Thoracic aorta (tissue), 2 donors: ENCODE data around the gene NTNG1. TPM values are rescaled to one million over a fixed set of nuclear protein-coding genes. Genes with fewer than 3 reads are reported as not detected.

ENCODE experiments used
- ATAC-seq: fragments of 150-250 bp; one replicate; pipeline ENCODE4 v1.8.0; 2017; ENCODE audit warnings: low read depth; ENCODE audit not compliant: insufficient number of reproducible peaks, low FRiP score
- DNase-seq: peaks from one replicate; pipeline ENCODE4 v3.0.0-alpha.2; 2020; ENCODE audit warnings: low spot score
- H3K27ac ChIP-seq, 2 donors: fragments of 200-600 bp; sonication (generic); 1 replicate in 1 of 2; 2 replicates in 1 of 2; pipeline ENCODE4 v1.5.1; 2016; ENCODE audit warnings: mild to moderate bottlenecking in 2 of 2, moderate library complexity in 2 of 2
- H3K27me3 ChIP-seq: fragments of 200-600 bp; sonication (generic); replicated peaks from 2 replicates; pipeline ENCODE4 v1.6.0; 2016; ENCODE audit warnings: mild to moderate bottlenecking; ENCODE audit not compliant: insufficient read depth
- H3K36me3 ChIP-seq: fragments of 200-600 bp; sonication (generic); one replicate; pipeline ENCODE4 v1.5.1; 2016
- H3K4me1 ChIP-seq, 2 donors: fragments of 200-600 bp; sonication (generic); 1 replicate in 1 of 2; 2 replicates in 1 of 2; pipeline versions ENCODE4 v1.5.1 to v1.6.0; 2016; ENCODE audit warnings: low read depth in 2 of 2, mild to moderate bottlenecking in 1 of 2; ENCODE audit not compliant: control insufficient read depth in 1 of 2
- H3K4me3 ChIP-seq: fragments of 200-600 bp; sonication (generic); 2 replicates; pipeline ENCODE4 v1.5.1; 2016; ENCODE audit warnings: mild to moderate bottlenecking
- H3K9me3 ChIP-seq: fragments of 200-600 bp; sonication (generic); 2 replicates; pipeline ENCODE4 v1.5.1; 2016
- total RNA-seq, 2 donors: library from RNA; depleted of rRNA; stranded (reverse); fragments of >200 nt; gene quantifications; one replicate each; pipeline versions ENCODE4 v1.1.0 to v1.2.3, GENCODE V29; 2016
- TF ChIP-seq, protein P1 (sequence below): fragments of 200-600 bp; sonication (generic); IDR thresholded peaks from one replicate; pipeline ENCODE4 v1.5.1; 2019; ENCODE audit warnings: antibody characterized with exemption

Gene NTNG1
- total RNA-seq, 2 donors from 2014 or later = 0.99 to 1.4 TPM

DNA sequence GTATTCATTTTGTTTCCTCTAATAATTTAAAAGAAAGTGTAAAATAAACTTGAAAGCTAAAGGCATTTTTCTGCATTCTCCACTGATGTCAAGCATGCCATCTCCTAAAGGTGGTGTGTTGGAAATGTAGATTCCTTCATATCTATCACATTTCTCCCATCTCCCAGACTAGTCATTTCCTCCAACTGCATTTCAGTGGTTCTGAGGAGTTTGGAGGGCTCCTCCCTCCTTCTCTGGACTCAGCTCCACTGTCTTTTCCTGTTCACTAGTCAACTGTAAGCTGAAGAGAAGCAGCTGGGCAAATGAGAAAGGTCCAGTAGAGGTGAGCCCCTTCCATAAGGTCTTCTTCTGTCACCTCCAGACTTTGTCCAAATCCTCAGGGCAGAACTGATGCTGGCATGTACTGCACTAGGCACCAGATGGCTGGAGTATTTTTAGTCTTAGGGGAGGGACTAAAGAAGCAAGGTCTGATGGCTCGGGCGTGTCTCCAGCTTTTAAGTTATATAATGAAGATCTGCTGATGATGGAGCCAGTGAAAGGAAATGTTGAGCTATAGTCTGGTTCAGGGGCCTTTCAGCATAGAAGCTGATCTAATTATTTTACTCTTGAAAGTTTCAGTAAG, 186.1 kb downstream of the NTNG1 start:
- Histone ChIP-seq H3K4me1 (no peaks in the 10 kb centered on the region), H3K4me3 (no peak overlapping the region), H3K9me3 (no peaks in the 10 kb centered on the region), H3K36me3 (no peaks in the 10 kb centered on the region), H3K27ac (no peak overlapping the region), H3K27me3 (no peaks in the 10 kb centered on the region)
- DNase-seq (no peak), ATAC-seq (no peak)
- TF ChIP-seq, protein P1, sequence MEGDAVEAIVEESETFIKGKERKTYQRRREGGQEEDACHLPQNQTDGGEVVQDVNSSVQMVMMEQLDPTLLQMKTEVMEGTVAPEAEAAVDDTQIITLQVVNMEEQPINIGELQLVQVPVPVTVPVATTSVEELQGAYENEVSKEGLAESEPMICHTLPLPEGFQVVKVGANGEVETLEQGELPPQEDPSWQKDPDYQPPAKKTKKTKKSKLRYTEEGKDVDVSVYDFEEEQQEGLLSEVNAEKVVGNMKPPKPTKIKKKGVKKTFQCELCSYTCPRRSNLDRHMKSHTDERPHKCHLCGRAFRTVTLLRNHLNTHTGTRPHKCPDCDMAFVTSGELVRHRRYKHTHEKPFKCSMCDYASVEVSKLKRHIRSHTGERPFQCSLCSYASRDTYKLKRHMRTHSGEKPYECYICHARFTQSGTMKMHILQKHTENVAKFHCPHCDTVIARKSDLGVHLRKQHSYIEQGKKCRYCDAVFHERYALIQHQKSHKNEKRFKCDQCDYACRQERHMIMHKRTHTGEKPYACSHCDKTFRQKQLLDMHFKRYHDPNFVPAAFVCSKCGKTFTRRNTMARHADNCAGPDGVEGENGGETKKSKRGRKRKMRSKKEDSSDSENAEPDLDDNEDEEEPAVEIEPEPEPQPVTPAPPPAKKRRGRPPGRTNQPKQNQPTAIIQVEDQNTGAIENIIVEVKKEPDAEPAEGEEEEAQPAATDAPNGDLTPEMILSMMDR = no peak

DNA sequence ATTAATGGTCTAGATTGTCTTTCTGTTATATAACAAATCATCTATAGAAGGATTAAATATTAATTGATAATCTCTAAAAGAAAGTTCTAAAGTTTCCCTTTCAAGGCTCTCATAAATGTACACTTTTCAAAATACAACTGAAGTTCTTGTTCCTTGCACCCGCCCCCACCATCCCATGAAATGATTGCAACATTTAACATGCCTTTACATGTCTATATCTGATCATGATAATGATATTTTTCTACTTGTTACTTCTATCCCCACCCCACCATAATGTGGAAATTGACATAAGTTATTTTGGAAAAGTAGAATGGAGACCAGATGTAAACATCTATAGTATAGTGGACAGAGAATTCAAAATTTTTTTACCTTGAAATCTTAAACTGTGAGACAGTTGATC, 186.6 kb downstream of the NTNG1 start:
- TF ChIP-seq, protein P1 = no peak
- Histone ChIP-seq H3K27me3 (no peaks in the 10 kb centered on the region), H3K27ac (no peak overlapping the region), H3K4me1 (no peaks in the 10 kb centered on the region), H3K4me3 (no peak overlapping the region), H3K9me3 (no peaks in the 10 kb centered on the region), H3K36me3 (no peaks in the 10 kb centered on the region)
- ATAC-seq (no peak), DNase-seq (no peak)

DNA sequence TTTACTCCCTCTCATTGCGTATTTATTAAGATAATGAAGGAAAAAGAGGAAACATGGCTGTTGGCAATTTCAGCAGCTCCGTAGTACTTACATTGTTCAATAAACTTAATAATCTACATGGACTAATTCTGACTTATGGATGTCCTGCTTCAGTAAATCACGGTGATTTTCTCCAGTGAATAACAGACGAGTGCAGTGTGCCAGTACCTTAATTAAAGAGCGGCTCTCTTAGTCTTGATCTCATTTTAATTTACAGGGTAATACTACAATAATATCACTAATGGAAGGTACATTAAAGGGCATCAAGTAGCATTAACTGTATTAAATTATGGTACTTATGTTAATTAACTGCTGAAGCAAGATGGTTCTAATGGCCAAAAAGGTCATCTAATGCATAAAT, 187.2 kb downstream of the NTNG1 start:
- Histone ChIP-seq H3K9me3 (no peaks in the 10 kb centered on the region), H3K36me3 (no peaks in the 10 kb centered on the region), H3K27me3 (no peaks in the 10 kb centered on the region), H3K27ac (no peak overlapping the region), H3K4me1 (no peaks in the 10 kb centered on the region), H3K4me3 (no peak overlapping the region)
- no peak for DNase-seq
- TF ChIP-seq, protein P1 = no peak
- ATAC-seq = no peak

DNA sequence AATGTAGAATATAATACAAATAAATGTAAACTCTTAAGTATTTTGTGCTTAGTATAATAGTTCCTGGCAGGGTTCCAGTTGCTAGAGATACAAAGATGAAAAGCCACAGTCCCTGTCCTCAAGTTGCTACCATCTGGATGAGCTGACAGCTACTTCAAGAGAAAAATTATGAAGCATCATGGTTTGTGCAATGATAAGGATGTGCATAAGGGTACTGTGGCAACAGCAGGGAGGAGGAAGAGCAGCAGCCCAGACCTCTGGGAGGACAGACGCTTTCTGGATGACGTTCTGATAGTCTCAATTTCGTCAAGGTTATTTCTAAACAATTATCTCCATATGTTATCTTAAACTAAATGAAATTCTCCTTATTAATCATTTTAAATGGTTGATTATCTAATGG, 198.9 kb downstream of the NTNG1 start:
- DNase-seq (no peak), ATAC-seq (no peak)
- Histone ChIP-seq H3K27ac (no peak overlapping the region), H3K4me1 (no peaks in the 10 kb centered on the region), H3K27me3 (no peaks in the 10 kb centered on the region), H3K9me3 (no peaks in the 10 kb centered on the region), H3K4me3 (no peak overlapping the region), H3K36me3 (no peaks in the 10 kb centered on the region)
- TF ChIP-seq, protein P1 = no peak

DNA sequence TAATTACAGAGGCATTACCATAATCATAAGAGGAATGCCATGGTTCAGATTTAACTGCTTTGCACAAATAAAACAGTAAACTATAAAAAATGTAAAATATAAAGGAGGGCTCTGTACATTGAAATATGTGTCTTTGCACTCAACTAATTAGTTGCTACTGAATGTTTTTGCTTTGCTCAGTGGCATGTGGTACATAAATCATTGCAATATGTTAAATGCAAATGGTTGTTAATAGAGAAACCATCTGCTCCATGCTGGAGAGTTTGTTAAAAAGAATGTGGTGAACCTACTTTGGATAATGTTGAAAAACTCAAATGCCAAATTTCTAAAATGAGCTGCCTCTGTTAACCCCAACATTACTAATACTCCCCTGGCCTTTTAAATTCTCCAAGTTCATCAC, 201.5 kb downstream of the NTNG1 start:
- Histone ChIP-seq H3K27ac (no peak overlapping the region), H3K4me3 (no peak overlapping the region), H3K4me1 (no peaks in the 10 kb centered on the region), H3K9me3 (no peaks in the 10 kb centered on the region), H3K36me3 (no peaks in the 10 kb centered on the region), H3K27me3 (no peaks in the 10 kb centered on the region)
- DNase-seq (no peak), ATAC-seq (no peak)
- TF ChIP-seq, protein P1 = no peak
